GM21390 (cell line): ENCODE data around the gene RAPGEF4.

Experiments
- ATAC-seq: cut with Tn5 transposase; IDR thresholded peaks from one replicate; pipeline ENCODE4 v1.9.1; 2021; ENCODE audit not compliant: unreplicated experiment

The RAPGEF4 gene

DNA sequence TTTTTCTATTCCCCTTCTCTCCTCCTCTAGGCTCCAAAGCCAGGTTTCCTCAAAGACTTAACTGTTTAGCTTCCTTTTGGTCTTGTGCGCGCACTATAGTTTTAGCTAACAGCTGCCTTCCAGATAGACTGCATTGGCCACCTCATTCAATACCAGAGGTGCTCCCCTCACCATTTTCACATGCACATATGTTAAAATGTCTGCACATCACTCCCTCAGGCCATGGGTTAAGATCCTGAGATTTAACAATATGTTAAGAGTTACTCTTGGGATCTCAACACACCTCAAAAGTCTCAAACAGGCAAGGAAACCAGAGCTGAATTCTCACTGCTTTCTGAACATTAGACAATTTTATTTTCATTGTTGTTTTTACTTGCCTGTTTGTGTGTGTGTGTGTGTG is 259.2 kb downstream of the RAPGEF4 start:
- no peak for ATAC-seq

GRCh38 chr2:172995323-172996244 is 259.9 kb downstream of the RAPGEF4 start:
- ATAC-seq = no peak

- no peak for ATAC-seq
Measured at GRCh38 chr2:172996387-172996961, 260.8 kb downstream of the RAPGEF4 start.

- ATAC-seq = no peak
Measured at GRCh38 chr2:172997031-172997430, 261.4 kb downstream of the RAPGEF4 start.

DNA sequence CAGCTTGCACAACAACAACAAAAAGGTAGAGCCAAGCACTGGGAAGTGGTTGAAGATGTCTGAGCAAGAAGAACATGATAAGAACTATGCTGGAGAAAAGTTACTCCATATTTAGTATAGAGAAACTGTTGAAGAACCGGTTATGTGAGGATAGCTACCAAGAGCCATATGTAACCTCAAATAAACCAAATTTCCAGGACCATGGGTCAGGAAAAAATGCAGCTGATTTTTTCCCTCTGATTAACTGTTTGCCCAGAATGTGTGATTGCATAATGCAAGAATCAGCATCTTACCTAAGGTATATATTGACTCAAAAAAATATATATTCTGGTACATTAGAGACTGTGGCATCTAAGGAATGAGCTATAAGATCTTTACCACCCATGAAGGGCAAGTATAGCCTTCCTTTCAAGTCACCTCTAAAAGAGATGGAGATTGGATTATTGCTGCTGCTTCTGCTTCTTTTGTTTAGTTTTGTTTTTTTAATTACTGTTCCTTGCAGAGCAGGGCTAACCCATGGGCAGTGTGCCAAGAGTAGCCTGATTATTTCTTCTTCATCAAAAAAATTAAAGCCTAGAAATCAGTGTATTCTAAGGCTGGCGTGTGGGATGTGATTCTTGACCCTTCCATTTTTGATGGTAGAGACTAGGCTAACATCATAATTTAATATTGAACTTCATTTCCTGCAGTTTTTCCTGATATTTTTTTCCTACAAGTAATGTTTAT is 263.1 kb downstream of the RAPGEF4 start:
- ATAC-seq = no peak

DNA sequence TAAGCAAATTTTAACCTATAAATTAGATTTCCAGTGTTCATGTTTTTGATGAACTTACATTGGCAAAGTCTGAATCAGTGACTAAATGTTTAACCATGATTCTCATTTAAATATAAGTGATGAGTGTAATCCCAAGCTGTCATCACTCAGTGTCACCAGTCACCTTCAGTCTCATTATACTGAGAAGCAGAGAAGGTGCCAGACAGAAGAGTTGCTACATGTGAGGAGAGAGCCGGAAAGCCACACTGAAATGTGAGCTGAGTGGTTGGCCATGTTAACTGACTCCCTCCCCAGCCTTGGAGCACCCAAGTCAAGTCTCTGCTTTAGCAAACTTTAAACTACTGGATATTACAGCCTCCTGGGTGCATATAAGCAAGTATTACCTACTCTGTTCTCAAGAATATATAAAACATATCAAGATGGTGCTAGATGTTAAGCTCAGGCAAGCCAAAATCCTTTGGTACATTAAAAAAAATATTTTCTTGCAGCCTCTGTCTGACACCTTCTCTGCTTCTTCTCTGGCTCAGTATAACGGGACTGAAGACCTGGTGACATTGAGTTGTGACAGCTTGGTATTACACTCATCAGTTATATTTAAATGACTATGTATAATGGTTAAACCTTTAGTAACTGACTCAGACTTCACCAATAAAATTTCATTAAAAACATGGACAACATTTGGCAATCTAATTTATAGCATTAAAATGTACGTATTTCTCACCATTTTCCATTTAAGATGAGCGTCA is 264.2 kb downstream of the RAPGEF4 start:
- no peak for ATAC-seq

DNA sequence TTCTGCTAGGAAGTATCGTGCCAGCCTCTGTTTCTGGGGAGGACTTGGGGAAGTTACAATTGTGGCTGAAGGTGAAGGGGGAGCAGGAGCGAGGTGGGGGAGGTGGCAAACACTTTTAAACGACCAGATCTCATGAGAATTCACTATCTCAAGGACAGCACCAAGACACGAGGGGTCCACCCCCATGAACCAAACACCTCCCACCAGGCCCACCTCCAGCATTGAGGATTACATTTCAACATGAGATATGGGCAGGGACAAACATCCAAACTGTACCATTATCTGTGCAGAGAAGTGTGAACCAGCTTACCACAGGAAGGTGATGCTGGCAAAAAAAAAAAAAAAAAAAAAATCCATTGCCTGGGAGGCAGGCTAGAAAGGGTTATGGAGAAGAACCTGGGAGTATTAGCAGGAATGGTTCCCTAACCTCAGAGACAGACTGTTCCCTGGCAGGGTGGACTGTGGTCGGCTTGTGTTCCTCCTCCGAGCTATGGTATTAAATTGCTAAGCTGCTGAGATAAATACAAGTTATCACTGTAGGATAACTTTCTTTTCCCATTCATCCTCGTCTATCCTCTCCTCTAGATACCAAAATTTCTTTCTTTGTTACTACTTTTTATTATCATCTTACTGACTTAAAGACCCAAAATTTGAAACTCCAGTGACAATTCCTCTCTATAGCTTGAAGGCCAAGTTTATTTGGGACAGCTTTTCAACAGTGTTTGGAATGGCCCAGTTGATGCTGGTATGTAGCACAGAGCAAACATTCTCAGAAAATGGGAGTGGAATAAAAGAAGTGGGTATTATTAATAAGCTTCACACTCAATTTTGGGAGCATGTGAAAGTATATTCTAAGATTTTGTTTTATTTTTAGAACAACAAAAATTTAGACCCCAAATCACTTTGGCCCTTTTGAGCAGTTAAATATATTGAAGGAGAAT is 266.3 kb downstream of the RAPGEF4 start:
- no peak for ATAC-seq

GRCh38 chr2:173002751-173003541 is 267.3 kb downstream of the RAPGEF4 start:
- ATAC-seq = no peak

DNA sequence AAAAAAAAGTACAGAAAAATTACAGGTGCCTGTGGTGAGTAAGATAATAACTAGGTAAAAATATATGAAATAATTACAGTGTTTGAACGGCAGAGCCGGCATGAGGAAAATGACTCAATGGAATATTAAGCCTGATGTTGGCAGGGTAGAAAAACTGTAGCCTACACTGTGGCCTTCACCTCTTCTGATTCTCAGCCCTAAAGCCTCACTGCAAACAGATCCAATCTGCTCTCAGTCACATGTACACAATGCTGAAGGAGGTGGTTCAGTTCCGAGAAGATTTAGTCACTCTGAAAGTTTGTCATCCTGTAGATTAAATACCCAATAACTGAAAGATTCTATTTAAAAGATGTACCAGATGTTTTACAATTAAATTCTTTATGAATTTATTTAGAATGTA is 273.1 kb downstream of the RAPGEF4 start:
- ATAC-seq = no peak

- no peak for ATAC-seq
Measured at GRCh38 chr2:173010233-173010632, 274.6 kb downstream of the RAPGEF4 start.

DNA sequence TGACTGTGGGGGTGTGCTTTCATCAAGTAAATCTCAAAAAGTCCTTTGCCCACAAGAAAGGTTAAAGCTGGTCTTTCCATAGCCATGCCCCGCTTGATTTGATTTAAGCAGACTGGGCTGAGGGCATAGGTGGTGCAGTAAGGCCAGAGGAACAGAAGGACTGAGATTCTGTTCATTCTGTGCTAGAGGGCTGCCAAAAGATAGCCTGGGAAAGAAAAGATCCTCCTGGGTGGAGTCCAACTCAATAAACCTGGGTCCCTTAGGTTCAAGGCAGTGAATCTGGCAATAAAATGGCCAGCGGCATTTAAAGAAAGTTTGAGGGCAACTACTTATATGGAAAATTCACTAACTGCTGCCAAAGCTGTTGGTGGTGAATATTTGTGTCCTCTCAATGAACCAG is 280.8 kb downstream of the RAPGEF4 start:
- ATAC-seq = no peak

DNA sequence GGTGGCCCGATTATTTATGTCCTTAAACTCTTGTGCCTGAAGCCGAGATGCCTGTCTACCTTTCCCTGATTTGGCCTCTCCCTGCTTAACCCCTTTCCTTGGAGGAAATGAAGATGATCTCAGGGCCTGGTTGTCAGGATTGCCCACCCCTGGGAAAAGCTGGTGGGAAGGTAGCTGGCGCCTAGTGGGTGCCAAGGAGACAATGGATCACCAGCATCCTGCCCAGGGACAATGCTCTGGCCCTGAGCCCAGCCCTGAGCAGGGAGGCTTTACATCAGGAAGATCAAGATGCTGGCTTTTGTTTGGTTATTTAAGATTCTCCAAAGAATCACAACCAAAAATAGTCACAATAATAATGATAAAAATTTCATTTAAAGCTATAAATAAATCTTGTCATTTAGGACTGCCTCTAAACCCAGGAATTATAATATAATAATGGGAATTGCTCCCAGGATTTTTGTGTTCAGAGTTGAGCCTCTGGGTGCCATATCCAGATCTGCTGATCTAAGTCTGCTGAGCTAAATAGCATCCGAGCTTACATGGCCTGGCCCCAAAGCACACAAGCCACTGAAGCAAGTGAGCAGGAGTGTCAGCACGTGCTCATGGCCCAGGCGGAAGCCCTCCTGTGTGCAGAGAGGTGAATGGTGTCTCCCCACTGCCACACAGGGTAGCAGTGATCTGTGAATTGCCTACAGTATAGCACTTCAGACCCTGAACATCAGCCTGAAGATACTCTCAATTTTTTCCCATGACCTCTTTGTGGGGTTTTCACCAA is 282.2 kb downstream of the RAPGEF4 start:
- no peak for ATAC-seq

- no peak for ATAC-seq
Measured at GRCh38 chr2:173019755-173020154, 284.1 kb downstream of the RAPGEF4 start.

GRCh38 chr2:173021939-173022371 is 286.3 kb downstream of the RAPGEF4 start:
- no peak for ATAC-seq

GRCh38 chr2:173023718-173024117 is 288.1 kb downstream of the RAPGEF4 start:
- no peak for ATAC-seq

GRCh38 chr2:173026479-173026878 is 290.8 kb downstream of the RAPGEF4 start:
- ATAC-seq = no peak

DNA sequence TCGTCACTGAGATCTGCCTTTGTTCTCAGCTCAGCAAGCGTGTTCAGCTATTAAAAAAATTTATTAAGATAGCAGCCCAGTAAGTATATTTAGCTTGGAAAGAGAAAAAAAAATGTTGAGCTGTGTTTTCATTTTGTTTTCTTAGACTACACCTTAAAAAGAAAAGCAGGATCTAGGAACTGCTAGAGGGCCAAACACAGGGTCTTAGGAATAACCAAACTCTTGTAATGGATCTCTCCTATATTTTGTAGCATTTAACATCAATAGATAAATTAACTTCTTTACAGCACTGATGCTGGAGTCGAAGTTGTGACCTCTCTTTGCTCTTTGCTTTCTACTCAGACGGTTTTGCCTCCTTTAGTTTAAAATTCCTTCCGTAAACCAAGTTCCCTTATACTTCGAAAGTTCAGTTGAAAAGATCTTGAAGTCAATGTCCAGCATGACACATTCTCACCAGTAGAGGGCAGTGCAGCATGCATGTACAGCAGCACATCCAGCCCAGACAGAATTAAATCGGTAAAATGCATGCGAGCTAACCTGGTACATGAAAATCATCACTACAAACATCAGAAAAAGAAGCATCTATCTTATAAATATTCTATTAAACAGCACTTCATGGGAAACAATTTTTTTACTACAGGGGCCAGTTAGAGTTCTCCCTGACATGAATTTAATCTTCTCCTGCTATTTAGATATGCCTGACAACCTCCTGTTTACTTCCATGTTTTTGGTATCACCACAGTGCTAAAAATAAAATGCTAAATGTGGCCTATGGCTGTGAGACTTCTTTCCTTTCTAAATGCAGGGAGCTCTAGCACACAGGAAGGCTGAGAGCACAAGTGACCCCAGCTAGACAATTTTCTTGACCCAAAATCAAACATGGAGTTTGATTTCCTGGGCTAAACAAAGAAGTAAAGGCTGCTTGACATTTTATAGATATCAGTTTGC is 291.8 kb downstream of the RAPGEF4 start:
- ATAC-seq = peak; percentile 77
